Measurements from ENCODE around the gene GULP1. TPM values are rescaled to one million over a fixed set of nuclear protein-coding genes. Genes with fewer than 3 reads are reported as not detected.

GULP1 gene
- total RNA-seq, 1 experiment from 2014 or later, result 86.8 TPM

DNA sequence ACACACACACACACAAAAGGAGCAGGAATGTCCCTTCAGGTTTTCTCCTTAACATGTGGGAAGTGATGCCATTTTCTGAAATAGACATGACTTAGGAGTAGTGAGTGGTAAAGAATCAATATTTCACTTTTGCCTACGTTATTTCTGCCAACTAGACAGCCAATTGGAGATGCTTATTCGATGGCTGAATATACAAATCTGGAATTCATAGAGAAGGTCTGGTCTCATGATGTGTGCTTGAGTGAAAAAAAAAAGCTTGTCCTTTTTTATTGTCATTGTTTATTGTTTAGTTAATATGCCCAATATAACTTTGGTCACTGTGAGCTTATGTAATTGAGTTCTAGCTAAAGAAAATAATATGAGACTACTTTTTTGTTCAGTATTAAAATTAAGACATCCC is 284.3 kb downstream of the GULP1 start:
- Mint-ChIP-seq H3K27ac (ENCODE audit: unreplicated experiment) (no peak overlapping the region), H3K9me3 (ENCODE audit: low read depth, unreplicated experiment) (no peaks in the 10 kb centered on the region), H3K4me3 (ENCODE audit: low read depth, unreplicated experiment) (no peak overlapping the region), H3K4me1 (ENCODE audit: low read depth, unreplicated experiment) (no peaks in the 10 kb centered on the region), H3K27me3 (ENCODE audit: unreplicated experiment) (no peaks in the 10 kb centered on the region), H3K36me3 (ENCODE audit: insufficient read depth, unreplicated experiment) (no peaks in the 10 kb centered on the region)
- CTCF ChIA-PET, result no interaction called here
- BruUV-seq (replicated peaks), result no TSS peak
- DNase-seq, result no peak
- TF ChIP-seq, protein P1, sequence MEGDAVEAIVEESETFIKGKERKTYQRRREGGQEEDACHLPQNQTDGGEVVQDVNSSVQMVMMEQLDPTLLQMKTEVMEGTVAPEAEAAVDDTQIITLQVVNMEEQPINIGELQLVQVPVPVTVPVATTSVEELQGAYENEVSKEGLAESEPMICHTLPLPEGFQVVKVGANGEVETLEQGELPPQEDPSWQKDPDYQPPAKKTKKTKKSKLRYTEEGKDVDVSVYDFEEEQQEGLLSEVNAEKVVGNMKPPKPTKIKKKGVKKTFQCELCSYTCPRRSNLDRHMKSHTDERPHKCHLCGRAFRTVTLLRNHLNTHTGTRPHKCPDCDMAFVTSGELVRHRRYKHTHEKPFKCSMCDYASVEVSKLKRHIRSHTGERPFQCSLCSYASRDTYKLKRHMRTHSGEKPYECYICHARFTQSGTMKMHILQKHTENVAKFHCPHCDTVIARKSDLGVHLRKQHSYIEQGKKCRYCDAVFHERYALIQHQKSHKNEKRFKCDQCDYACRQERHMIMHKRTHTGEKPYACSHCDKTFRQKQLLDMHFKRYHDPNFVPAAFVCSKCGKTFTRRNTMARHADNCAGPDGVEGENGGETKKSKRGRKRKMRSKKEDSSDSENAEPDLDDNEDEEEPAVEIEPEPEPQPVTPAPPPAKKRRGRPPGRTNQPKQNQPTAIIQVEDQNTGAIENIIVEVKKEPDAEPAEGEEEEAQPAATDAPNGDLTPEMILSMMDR (IDR thresholded peaks at IDR 0.05; ENCODE audit: unreplicated experiment), result no peak
- intact Hi-C loops (cut with micrococcal nuclease; ENCODE audit: unreplicated experiment), result no loop called here

DNA sequence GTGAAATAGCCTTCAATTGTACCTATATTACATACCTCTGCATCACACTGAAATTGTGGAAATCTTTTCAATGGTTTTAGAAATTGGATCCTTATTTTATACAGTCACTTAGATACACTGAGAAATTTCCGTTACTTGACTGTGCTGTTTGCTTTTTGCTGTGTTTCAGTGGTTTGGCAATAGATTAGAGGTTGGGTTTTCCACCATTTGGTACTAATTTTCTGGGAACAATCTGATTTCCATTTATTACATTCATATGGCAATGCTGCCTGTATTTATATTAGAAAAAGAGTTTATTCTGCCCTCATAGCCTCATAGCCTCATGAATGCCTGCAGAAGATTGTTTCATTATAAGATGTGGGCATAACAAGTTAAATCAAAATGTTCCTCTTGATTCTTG is 285.0 kb downstream of the GULP1 start:
- intact Hi-C loops (cut with micrococcal nuclease; ENCODE audit: unreplicated experiment), result no loop called here
- Mint-ChIP-seq H3K4me3 (ENCODE audit: low read depth, unreplicated experiment) (no peak overlapping the region), H3K36me3 (ENCODE audit: insufficient read depth, unreplicated experiment) (no peaks in the 10 kb centered on the region), H3K27me3 (ENCODE audit: unreplicated experiment) (no peaks in the 10 kb centered on the region), H3K9me3 (ENCODE audit: low read depth, unreplicated experiment) (no peaks in the 10 kb centered on the region), H3K27ac (ENCODE audit: unreplicated experiment) (no peak overlapping the region), H3K4me1 (ENCODE audit: low read depth, unreplicated experiment) (no peaks in the 10 kb centered on the region)
- DNase-seq, result no peak
- BruUV-seq (replicated peaks), result no TSS peak
- TF ChIP-seq, protein P1 (IDR thresholded peaks at IDR 0.05; ENCODE audit: unreplicated experiment), result no peak
- CTCF ChIA-PET, result no interaction called here

DNA sequence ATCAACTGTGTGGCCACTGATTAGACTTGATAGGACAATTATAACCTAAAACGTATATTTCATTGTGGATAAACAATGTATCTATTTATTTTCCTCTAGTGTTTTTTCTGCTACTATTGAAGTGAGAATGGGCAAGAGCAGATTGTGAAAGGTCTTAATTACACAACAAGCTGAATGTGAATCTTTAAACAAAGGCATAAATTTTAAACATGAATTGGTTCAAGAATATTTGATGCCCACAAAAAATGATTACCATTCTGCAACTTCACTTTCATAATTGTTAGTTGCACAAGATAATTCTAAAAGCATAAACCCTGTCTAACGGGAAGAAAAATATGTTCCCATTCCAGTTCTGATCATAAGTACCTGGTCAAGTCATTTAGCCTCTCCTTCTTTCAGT is 285.6 kb downstream of the GULP1 start:
- Mint-ChIP-seq H3K9me3 (ENCODE audit: low read depth, unreplicated experiment) (no peaks in the 10 kb centered on the region), H3K27me3 (ENCODE audit: unreplicated experiment) (no peaks in the 10 kb centered on the region), H3K4me3 (ENCODE audit: low read depth, unreplicated experiment) (no peak overlapping the region), H3K36me3 (ENCODE audit: insufficient read depth, unreplicated experiment) (no peaks in the 10 kb centered on the region), H3K4me1 (ENCODE audit: low read depth, unreplicated experiment) (no peaks in the 10 kb centered on the region), H3K27ac (ENCODE audit: unreplicated experiment) (no peak overlapping the region)
- TF ChIP-seq, protein P1 (IDR thresholded peaks at IDR 0.05; ENCODE audit: unreplicated experiment), result no peak
- intact Hi-C loops (cut with micrococcal nuclease; ENCODE audit: unreplicated experiment), result no loop called here
- BruUV-seq (replicated peaks), result no TSS peak
- DNase-seq, result no peak
- CTCF ChIA-PET, result no interaction called here

DNA sequence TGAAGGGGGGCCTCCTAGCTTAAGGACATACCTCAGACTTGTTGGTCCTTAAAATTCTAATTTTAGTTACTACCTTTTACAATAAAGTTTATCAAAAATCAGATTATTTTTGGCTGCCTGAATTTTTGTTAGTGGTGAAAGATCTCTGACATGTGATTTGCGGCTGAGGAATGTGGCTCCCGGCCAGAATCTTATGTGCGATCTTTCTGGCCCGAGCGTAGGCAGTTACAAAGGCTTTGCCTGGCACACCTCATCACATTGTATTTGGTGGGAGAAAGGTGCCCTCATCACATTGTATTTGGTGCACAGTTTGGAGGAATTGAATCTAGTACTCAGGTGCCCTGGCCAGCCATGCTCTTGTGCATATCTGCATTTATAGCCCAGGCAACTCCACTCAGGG is 289.1 kb downstream of the GULP1 start:
- intact Hi-C loops (cut with micrococcal nuclease; ENCODE audit: unreplicated experiment), result no loop called here
- Mint-ChIP-seq H3K36me3 (ENCODE audit: insufficient read depth, unreplicated experiment) (peaks cover 5% of the 10 kb centered on the region), H3K27me3 (ENCODE audit: unreplicated experiment) (no peaks in the 10 kb centered on the region), H3K4me1 (ENCODE audit: low read depth, unreplicated experiment) (no peaks in the 10 kb centered on the region), H3K27ac (ENCODE audit: unreplicated experiment) (no peak overlapping the region), H3K9me3 (ENCODE audit: low read depth, unreplicated experiment) (no peaks in the 10 kb centered on the region), H3K4me3 (ENCODE audit: low read depth, unreplicated experiment) (no peak overlapping the region)
- no TSS peak for BruUV-seq (replicated peaks)
- TF ChIP-seq, protein P1 (IDR thresholded peaks at IDR 0.05; ENCODE audit: unreplicated experiment), result no peak
- no peak for DNase-seq
- CTCF ChIA-PET, result interaction anchor here (0.7 kb wide), 1 partner anchor 431 kb away, joined by 8 read pairs; no protein-coding TSS in a partner anchor
